ENCODE results near the gene NKAIN1.

NKAIN1 gene

GRCh38 chr1:31238612-31238985, 1.1 kb downstream of the NKAIN1 start:
- H3K36me3 ChIP-seq (ENCODE audit: control insufficient read depth in 2 of 2, insufficient read depth in 1 of 2, low read length in 2 of 2) = no peaks in the 10 kb centered on the region
- CTCF ChIA-PET = no interaction called here
- no peak overlapping the region for H3K27ac ChIP-seq (ENCODE audit: extremely low read depth, low read depth, low read length)
- TF ChIP-seq ZXDB (tag by site-specific recombination; IDR thresholded peaks at IDR 0.05) = no peak
- no peak for TF ChIP-seq ZNF791 (tag by site-specific recombination; IDR thresholded peaks at IDR 0.05)
- TF ChIP-seq ZSCAN16 (tag by site-specific recombination; IDR thresholded peaks at IDR 0.05) = no peak
- TF ChIP-seq ZNF223 (tag by site-specific recombination; IDR thresholded peaks at IDR 0.05) = 0 out of 2 replicates have a peak, but pooled peaks have one; percentile 22
- no peak for TF ChIP-seq ZBTB10 (tag by site-specific recombination; IDR thresholded peaks at IDR 0.05)
- no peaks in the 10 kb centered on the region for H3K4me1 ChIP-seq (ENCODE audit: control insufficient read depth, insufficient read depth, low read length)
- no peak overlapping the region for H3K4me3 ChIP-seq (ENCODE audit: low read depth, low read length)
- POLR2A ChIA-PET = no interaction called here
- H3K9me3 ChIP-seq (ENCODE audit: control insufficient read depth, insufficient read depth, low read depth, low read length) = no peaks in the 10 kb centered on the region

GRCh38 chr1:31234870-31235269, 4.8 kb downstream of the NKAIN1 start:
- no peak overlapping the region for H3K27ac ChIP-seq (ENCODE audit: extremely low read depth, low read depth, low read length)
- CTCF ChIA-PET = interaction anchor here (0.7 to 1.1 kb wide), 5 partner anchors 50 to 315 kb away, joined by 3 to 4 read pairs (median 3); no protein-coding TSS in a partner anchor
- no peaks in the 10 kb centered on the region for H3K36me3 ChIP-seq (ENCODE audit: control insufficient read depth in 2 of 2, insufficient read depth in 1 of 2, low read length in 2 of 2)
- no peaks in the 10 kb centered on the region for H3K9me3 ChIP-seq (ENCODE audit: control insufficient read depth, insufficient read depth, low read depth, low read length)
- no peak overlapping the region for H3K4me3 ChIP-seq (ENCODE audit: low read depth, low read length)
- POLR2A ChIA-PET = interaction anchor here (0.6 kb wide), 1 partner anchor 17 kb away, joined by 3 read pairs; no protein-coding TSS in a partner anchor
- TF ChIP-seq ZNF174 (tag by site-specific recombination; IDR thresholded peaks at IDR 0.05) (no peak), SCRT1 (tag by site-specific recombination; IDR thresholded peaks at IDR 0.05; ENCODE audit: borderline replicate concordance) (no peak), ZNF548 (tag by site-specific recombination; IDR thresholded peaks at IDR 0.05) (no peak), FEZF1 (tag by site-specific recombination; IDR thresholded peaks at IDR 0.05) (peak; percentile 96), ATF2 (tag by site-specific recombination; IDR thresholded peaks at IDR 0.05; ENCODE audit: low read depth) (peak; percentile 65), ZSCAN18 (tag by site-specific recombination; IDR thresholded peaks at IDR 0.05) (no peak), ZNF624 (tag by site-specific recombination; IDR thresholded peaks at IDR 0.05) (no peak), ZNF664 (tag by site-specific recombination; IDR thresholded peaks at IDR 0.05) (peak; percentile 82), ZSCAN5A (tag by site-specific recombination; IDR thresholded peaks at IDR 0.05) (no peak), ZSCAN23 (tag by site-specific recombination; IDR thresholded peaks at IDR 0.05) (no peak), ZNF394 (tag by site-specific recombination; IDR thresholded peaks at IDR 0.05; ENCODE audit: borderline replicate concordance) (0 out of 2 replicates have a peak, but pooled peaks have one; percentile 11), ZNF510 (tag by site-specific recombination; IDR thresholded peaks at IDR 0.05; ENCODE audit: insufficient replicate concordance) (no peak), ZBTB7A (tag by site-specific recombination; IDR thresholded peaks at IDR 0.05; ENCODE audit: low read depth) (no peak)
- H3K4me1 ChIP-seq (ENCODE audit: control insufficient read depth, insufficient read depth, low read length) = no peaks in the 10 kb centered on the region

Measured in HEK293 (cell line).